HFFc6 (cell line): ENCODE measurements around the gene PON1. TPM values are rescaled to one million over a fixed set of nuclear protein-coding genes. Genes with fewer than 3 reads are reported as not detected.
A peak's percentile ranks its signal among the peaks of the same experiment; 100 is the strongest.

Experiments used
- DNase-seq: peaks from one replicate; pipeline ENCODE4 v3.0.0-alpha.2; 2018
- H3K27ac Mint-ChIP-seq: 2 replicates; pipeline ENCODE4 v1.8.0; 2020; ENCODE audit warnings: mild to moderate bottlenecking, mixed read lengths
- H3K27me3 Mint-ChIP-seq: 2 replicates; pipeline ENCODE4 v1.8.0; 2021; ENCODE audit warnings: mild to moderate bottlenecking, moderate library complexity, mixed read lengths; ENCODE audit not compliant: insufficient read depth
- H3K36me3 Mint-ChIP-seq: 2 replicates; pipeline ENCODE4 v1.8.0; 2021; ENCODE audit warnings: low read depth, mixed read lengths
- H3K4me1 Mint-ChIP-seq: 2 replicates; pipeline ENCODE4 v1.8.0; 2020; ENCODE audit warnings: low read depth, mixed read lengths
- H3K4me3 Mint-ChIP-seq: 2 replicates; pipeline ENCODE4 v1.8.0; 2020; ENCODE audit warnings: mild to moderate bottlenecking, moderate library complexity, mixed read lengths
- H3K9me3 Mint-ChIP-seq: 2 replicates; pipeline ENCODE4 v1.8.0; 2020; ENCODE audit warnings: mild to moderate bottlenecking, mixed read lengths
- CTCF ChIP-seq: fragments of 200-600 bp; sonication (generic); IDR thresholded peaks from 2 replicates; pipeline ENCODE4 v1.5.0; 2021; ENCODE audit warnings: antibody characterized with exemption, mild to moderate bottlenecking
- total RNA-seq, 6 experiments: library from RNA; stranded (reverse); fragmentation: NEBNext Ultra II Directional; extraction: Animal tissue kit (Norgen Biotek cat#: 25700); gene quantifications; 2 replicates in 1 of 6; 3 replicates in 5 of 6; pipeline ENCODE4 v1.2.3, GENCODE V29; 2021

The PON1 gene
- total RNA-seq, 6 experiments from 2014 or later, result not detected

- TF ChIP-seq CTCF, result no peak
- H3K27me3 Mint-ChIP-seq, result peaks cover 2% of the 10 kb centered on the region; the same call in 1 of the 2 replicates
- H3K4me3 Mint-ChIP-seq, result no peak overlapping the region
- H3K4me1 Mint-ChIP-seq, result no peaks in the 10 kb centered on the region; the same call in 1 of the 2 replicates
- H3K27ac Mint-ChIP-seq, result no peak overlapping the region
- H3K36me3 Mint-ChIP-seq, result no peaks in the 10 kb centered on the region
- no peaks in the 10 kb centered on the region for H3K9me3 Mint-ChIP-seq
- DNase-seq, result peak; percentile 28
Observed at GRCh38 chr7:95335093-95335492, 10.8 kb upstream of the PON1 start.

GRCh38 chr7:95334447-95334846 lies 10.1 kb upstream of the PON1 start:
- DNase-seq, result no peak
- no peaks in the 10 kb centered on the region; the same call in 1 of the 2 replicates for H3K4me1 Mint-ChIP-seq
- peaks cover 2% of the 10 kb centered on the region; the same call in 1 of the 2 replicates for H3K27me3 Mint-ChIP-seq
- H3K9me3 Mint-ChIP-seq, result no peaks in the 10 kb centered on the region
- no peak overlapping the region for H3K27ac Mint-ChIP-seq
- no peak for TF ChIP-seq CTCF
- H3K4me3 Mint-ChIP-seq, result no peak overlapping the region
- H3K36me3 Mint-ChIP-seq, result no peaks in the 10 kb centered on the region

DNA sequence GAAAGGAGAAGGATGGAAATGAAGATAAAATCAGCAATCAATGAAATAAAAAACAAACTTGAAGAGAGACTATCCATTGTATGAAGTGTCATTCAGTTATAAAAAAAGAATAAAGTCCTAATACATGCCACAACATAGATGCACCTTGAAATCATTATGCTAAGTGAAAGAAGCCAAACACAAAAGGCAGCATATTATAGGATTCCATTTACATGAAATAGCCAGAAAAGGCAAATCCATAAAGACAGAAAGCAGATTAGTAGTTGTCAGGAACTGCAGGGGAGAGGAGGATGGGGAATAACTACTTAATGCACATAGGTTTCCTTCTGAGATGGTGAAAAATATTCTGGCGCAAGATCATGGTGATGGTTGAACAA lies 6.6 kb upstream of the PON1 start:
- Mint-ChIP-seq H3K9me3 (no peaks in the 10 kb centered on the region), H3K4me1 (no peaks in the 10 kb centered on the region; the same call in 1 of the 2 replicates), H3K4me3 (peak overlapping the region; percentile 71; the same call in 1 of the 2 replicates), H3K36me3 (no peaks in the 10 kb centered on the region), H3K27ac (no peak overlapping the region), H3K27me3 (no peaks in the 10 kb centered on the region)
- TF ChIP-seq CTCF, result no peak
- DNase-seq, result no peak

GRCh38 chr7:95330204-95330960 lies 6.0 kb upstream of the PON1 start:
- no peak for TF ChIP-seq CTCF
- Mint-ChIP-seq H3K36me3 (no peaks in the 10 kb centered on the region), H3K27me3 (no peaks in the 10 kb centered on the region), H3K27ac (no peak overlapping the region), H3K4me1 (no peaks in the 10 kb centered on the region; the same call in 1 of the 2 replicates), H3K4me3 (peak overlapping the region; percentile 71; the same call in 1 of the 2 replicates), H3K9me3 (no peaks in the 10 kb centered on the region)
- DNase-seq, result no peak

DNA sequence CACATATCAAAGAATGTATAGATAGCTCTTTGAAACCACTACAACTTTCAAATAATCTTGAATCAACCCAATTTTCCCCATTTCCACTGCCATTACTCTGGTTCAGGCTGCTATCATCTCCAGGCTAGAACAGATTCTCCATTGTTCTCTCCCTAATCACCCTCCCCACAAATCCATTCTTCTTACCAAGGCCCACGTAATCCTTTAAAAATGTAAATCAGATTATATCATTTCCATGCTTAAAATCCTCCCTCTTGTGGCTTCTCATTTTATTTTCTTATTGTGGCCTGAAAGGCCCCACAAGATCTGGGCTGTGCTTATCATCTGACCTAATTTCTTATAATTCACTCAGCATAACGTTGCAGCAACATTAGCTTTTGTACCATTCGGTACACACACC lies 3.0 kb upstream of the PON1 start:
- H3K4me1 Mint-ChIP-seq, result no peaks in the 10 kb centered on the region
- H3K36me3 Mint-ChIP-seq, result no peaks in the 10 kb centered on the region
- no peak overlapping the region for H3K27ac Mint-ChIP-seq
- no peak overlapping the region for H3K4me3 Mint-ChIP-seq
- DNase-seq, result no peak
- no peaks in the 10 kb centered on the region; the same call in 1 of the 2 replicates for H3K9me3 Mint-ChIP-seq
- TF ChIP-seq CTCF, result no peak
- H3K27me3 Mint-ChIP-seq, result no peaks in the 10 kb centered on the region
